ENCODE data around the gene KRT6B. TPM values are rescaled to one million over a fixed set of nuclear protein-coding genes. Genes with fewer than 3 reads are reported as not detected.
A peak's percentile ranks its signal among the peaks of the same experiment; 100 is the strongest.

Gene KRT6B
- total and polyA plus RNA-seq, 8 donors, result 0.08 to 3.6 (median 0.22) TPM; not detected in 2

DNA sequence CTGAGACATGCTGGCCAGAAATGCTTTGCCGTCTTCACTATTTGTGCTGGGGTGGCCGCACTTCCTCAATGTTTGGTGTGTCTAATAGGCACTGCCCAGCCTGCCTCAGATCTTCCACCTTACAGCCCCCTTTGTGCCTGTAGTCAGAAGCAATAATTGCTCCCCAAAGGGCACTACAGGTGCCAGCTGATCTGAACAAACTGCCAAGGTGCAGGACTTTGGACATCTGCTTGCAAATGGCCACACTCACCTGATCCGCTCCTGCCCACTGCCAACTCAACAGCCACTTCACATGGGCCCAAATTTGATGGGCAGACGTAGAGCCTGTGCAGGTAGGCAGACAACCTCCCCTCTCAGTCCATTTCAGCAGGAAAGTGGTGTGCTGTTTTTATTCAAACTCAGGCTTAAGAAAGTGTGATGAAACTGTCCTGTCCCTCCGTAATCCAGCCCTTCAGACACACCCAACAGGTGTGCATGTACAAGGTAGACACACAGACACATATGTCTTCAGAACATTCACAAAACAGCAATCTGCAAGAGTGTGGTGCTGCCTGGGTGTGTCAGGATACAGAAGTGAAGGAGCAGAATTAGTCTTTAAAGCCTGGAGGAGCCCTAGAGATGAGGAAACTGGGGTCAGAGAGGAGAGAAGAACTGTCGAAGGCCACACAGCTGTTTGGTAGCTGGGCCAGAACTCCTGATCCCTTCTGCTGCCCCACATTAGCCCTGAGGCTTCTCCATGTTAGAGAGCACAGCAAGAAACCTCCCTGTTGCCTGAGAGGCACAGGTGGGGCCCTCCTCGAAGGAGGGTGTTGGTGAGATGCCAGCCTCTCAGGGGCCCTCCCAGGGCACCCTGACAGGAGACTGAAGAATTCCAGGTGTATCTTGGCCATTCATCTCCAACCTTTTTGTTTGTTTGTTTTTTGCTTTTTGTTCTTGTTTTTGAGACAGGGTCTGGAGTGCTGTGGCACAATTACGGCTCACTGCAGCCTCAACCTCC, 13.3 kb downstream of the KRT6B start:
- H3K4me3 ChIP-seq, result no peak overlapping the region
- TF ChIP-seq, protein P1, sequence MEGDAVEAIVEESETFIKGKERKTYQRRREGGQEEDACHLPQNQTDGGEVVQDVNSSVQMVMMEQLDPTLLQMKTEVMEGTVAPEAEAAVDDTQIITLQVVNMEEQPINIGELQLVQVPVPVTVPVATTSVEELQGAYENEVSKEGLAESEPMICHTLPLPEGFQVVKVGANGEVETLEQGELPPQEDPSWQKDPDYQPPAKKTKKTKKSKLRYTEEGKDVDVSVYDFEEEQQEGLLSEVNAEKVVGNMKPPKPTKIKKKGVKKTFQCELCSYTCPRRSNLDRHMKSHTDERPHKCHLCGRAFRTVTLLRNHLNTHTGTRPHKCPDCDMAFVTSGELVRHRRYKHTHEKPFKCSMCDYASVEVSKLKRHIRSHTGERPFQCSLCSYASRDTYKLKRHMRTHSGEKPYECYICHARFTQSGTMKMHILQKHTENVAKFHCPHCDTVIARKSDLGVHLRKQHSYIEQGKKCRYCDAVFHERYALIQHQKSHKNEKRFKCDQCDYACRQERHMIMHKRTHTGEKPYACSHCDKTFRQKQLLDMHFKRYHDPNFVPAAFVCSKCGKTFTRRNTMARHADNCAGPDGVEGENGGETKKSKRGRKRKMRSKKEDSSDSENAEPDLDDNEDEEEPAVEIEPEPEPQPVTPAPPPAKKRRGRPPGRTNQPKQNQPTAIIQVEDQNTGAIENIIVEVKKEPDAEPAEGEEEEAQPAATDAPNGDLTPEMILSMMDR (IDR thresholded peaks at IDR 0.05), result no peak
- no peaks in the 10 kb centered on the region for H3K27me3 ChIP-seq
- WGBS, 2 donors, result 79 to 81% methylated on average over 8 of the region's 8 CpGs
- H3K27ac ChIP-seq, result no peak overlapping the region
- no peak for ATAC-seq
- FAIRE-seq, result no peak
- no peak for DNase-seq
- intact Hi-C loops (cut with DNase I), result no loop called here
- no peaks in the 10 kb centered on the region for H3K4me1 ChIP-seq
- no peaks in the 10 kb centered on the region for H3K36me3 ChIP-seq
- no peaks in the 10 kb centered on the region for H3K9me3 ChIP-seq

GRCh38 chr12:52437508-52437907, 14.4 kb downstream of the KRT6B start:
- H3K36me3 ChIP-seq, result no peaks in the 10 kb centered on the region
- TF ChIP-seq, protein P1 (IDR thresholded peaks at IDR 0.05), result no peak
- 58 to 69% methylated on average over 9 of the region's 9 CpGs for WGBS, 2 donors
- intact Hi-C loops (cut with DNase I), result no loop called here
- no peak overlapping the region for H3K27ac ChIP-seq
- no peaks in the 10 kb centered on the region for H3K4me1 ChIP-seq
- FAIRE-seq, result no peak
- H3K9me3 ChIP-seq, result no peaks in the 10 kb centered on the region
- no peak overlapping the region for H3K4me3 ChIP-seq
- H3K27me3 ChIP-seq, result no peaks in the 10 kb centered on the region
- DNase-seq, result no peak
- ATAC-seq, result no peak

DNA sequence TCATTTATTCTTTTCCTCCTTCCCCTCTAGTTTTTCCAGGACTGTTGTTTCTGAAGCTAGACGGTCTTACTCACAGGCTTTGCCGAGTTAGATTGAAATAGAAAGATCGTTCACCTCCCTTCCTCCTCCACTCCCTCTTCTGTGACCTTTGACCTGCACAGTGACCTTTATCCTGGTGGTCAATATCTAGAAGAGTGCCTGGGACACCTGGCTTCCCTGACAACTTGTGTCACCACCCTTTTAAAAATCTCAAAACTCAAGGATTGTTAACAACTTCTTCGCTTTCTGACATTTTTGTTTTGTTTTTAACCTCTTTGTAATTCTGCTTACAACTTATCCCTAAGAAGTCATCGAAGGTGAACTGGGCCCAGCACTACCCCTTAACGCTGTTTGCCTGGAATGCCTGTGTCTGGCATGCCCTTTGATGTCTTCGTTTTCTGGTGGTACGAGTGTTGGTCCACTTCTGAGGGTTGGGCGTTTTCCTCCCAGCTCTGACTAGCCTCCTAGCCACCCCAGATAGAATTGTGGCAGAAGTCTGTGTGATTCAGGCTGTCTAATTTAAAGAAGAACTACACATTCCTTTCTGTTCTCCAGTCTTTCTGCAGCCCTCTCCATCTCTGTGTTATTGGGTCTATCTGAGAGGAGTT, 15.0 kb downstream of the KRT6B start:
- Histone ChIP-seq H3K27ac (no peak overlapping the region), H3K9me3 (no peaks in the 10 kb centered on the region), H3K36me3 (no peaks in the 10 kb centered on the region), H3K4me1 (no peaks in the 10 kb centered on the region), H3K27me3 (no peaks in the 10 kb centered on the region), H3K4me3 (no peak overlapping the region)
- DNase-seq (no peak), FAIRE-seq (no peak), ATAC-seq (no peak)
- 62 to 70% methylated on average over 9 of the region's 9 CpGs for WGBS, 2 donors
- intact Hi-C loops (cut with DNase I), result no loop called here
- TF ChIP-seq, protein P1 (IDR thresholded peaks at IDR 0.05), result no peak

DNA sequence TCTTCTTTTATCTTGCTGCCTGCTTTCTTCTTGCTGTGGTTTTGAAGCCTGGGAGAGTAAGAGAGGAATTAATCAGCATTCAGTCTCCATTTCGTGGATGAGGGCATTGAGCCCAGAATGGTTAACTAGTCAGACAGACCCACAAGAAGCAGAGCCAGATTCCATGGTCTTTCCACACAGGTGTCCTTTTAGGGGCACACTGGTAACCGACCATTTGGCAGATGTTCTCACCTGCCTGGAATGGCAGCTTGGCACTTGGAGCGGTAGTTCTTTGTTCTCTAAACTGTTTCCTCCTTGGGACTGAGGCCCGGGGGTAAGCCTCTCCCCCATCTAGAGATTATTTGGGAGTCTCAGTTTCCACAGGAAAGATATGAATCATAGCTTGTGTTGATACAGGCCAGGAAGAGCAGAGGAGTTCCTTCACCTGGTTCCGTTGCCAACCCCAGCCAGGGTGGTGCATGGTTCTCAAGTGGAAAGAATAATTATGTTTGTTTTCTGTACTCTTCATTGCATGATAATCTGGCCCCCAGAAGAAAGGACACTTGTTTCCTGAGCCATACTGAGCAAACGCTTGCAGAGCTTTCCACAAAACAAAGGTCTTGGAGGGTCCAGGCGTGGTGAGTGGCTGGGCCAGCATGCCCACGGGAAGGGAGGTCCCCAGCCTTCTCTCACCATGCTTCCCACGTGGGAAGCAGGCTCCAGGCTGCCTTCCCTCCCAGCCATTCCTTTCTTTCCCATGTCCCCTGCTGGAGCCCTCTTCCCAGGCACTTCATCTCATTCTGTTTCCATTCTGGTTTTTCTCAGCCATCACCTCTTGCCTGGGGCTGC, 15.7 kb downstream of the KRT6B start:
- WGBS, 2 donors, result 42 to 45% methylated on average over 9 of the region's 9 CpGs
- H3K36me3 ChIP-seq, result no peaks in the 10 kb centered on the region
- H3K4me3 ChIP-seq, result no peak overlapping the region
- no peaks in the 10 kb centered on the region for H3K9me3 ChIP-seq
- TF ChIP-seq, protein P1 (IDR thresholded peaks at IDR 0.05), result no peak
- no peaks in the 10 kb centered on the region for H3K27me3 ChIP-seq
- intact Hi-C loops (cut with DNase I), result no loop called here
- FAIRE-seq (no peak), DNase-seq (peak in 2 of 6 donors; percentile 14 to 28), ATAC-seq (peak in 3 of 4 donors; percentile 36 to 68 (median 64))
- H3K4me1 ChIP-seq, result no peaks in the 10 kb centered on the region
- peak overlapping the region in 2 of 4 donors; percentile 11 to 16 for H3K27ac ChIP-seq
